Astrocyte of the cerebellum (primary cell): Measurements from ENCODE around the gene LEKR1.
"Not testable (repeated sequence)": the region's sequence is repeated elsewhere in the genome, so short reads cannot be mapped to it uniquely, and the experiment has no call there.

Source experiments
- DNase-seq: peaks from one replicate; pipeline ENCODE4 v3.0.0-alpha.2; 2011; ENCODE audit warnings: low read depth
- H3K4me3 ChIP-seq: 2 replicates; pipeline ENCODE4 v1.5.1; 2011; ENCODE audit warnings: mild to moderate bottlenecking, low read depth, low read length, moderate library complexity
- CTCF ChIP-seq: IDR thresholded peaks from 2 replicates; pipeline ENCODE4 v1.5.1; 2012; ENCODE audit warnings: low read length, low read depth, moderate library complexity, mild to moderate bottlenecking; ENCODE audit errors: missing control alignments
- in situ Hi-C: cut with HindIII; loops from 2 replicates; pipeline ENCODE4 v1.10.0; 2017; ENCODE audit warnings: low sequenced_read_pairs

Gene LEKR1

GRCh38 chr3:156793851-156794250 lies 32.3 kb upstream of the LEKR1 start:
- no peak for TF ChIP-seq CTCF
- H3K4me3 ChIP-seq = no peak overlapping the region
- no peak for DNase-seq
- in situ Hi-C loops = no loop called here

GRCh38 chr3:156795890-156796481 lies 30.2 kb upstream of the LEKR1 start:
- no peak for DNase-seq
- TF ChIP-seq CTCF = no peak
- H3K4me3 ChIP-seq = no peak overlapping the region
- in situ Hi-C loops = no loop called here

GRCh38 chr3:156797368-156797767 lies 28.8 kb upstream of the LEKR1 start:
- H3K4me3 ChIP-seq = no peak overlapping the region
- no peak for DNase-seq
- TF ChIP-seq CTCF = no peak
- in situ Hi-C loops = no loop called here

- DNase-seq, in situ Hi-C loops, H3K4me3 ChIP-seq: not testable (repeated sequence)
Measured at GRCh38 chr3:156800287-156800686, 25.9 kb upstream of the LEKR1 start.

- in situ Hi-C loops = no loop called here
- no peak overlapping the region for H3K4me3 ChIP-seq
- no peak for TF ChIP-seq CTCF
- no peak for DNase-seq
Measured at GRCh38 chr3:156801746-156802145, 24.4 kb upstream of the LEKR1 start.

GRCh38 chr3:156802821-156803606 lies 23.1 kb upstream of the LEKR1 start:
- H3K4me3 ChIP-seq = no peak overlapping the region
- no peak for TF ChIP-seq CTCF
- no peak for DNase-seq
- in situ Hi-C loops = no loop called here

GRCh38 chr3:156803952-156804741 lies 22.0 kb upstream of the LEKR1 start:
- TF ChIP-seq CTCF = no peak
- no peak overlapping the region for H3K4me3 ChIP-seq
- no peak for DNase-seq
- in situ Hi-C loops = no loop called here
